B cell (primary cell): ENCODE data around the gene RGS7BP. TPM values are rescaled to one million over a fixed set of nuclear protein-coding genes. Genes with fewer than 3 reads are reported as not detected.

Experiments
- ATAC-seq: fragments of 200-7000 bp; cut with Tn5 transposase; one replicate; pipeline ENCODE4 v1.10.0; 2021; ENCODE audit warnings: low read depth, mild to moderate bottlenecking, moderate number of reproducible peaks, moderate library complexity
- CTCF ChIA-PET: fragments of 350-600 bp; sonication (Branson Sonifier 250); formaldehyde crosslinking; loops from one replicate; lab custom pipeline; 2021; ENCODE audit warnings: antibody characterized with exemption, inconsistent platforms; lab: Charles Lee
- POLR2A ChIA-PET: fragments of 350-600 bp; sonication (Branson Sonifier 250); formaldehyde crosslinking; loops from one replicate; lab custom pipeline; 2021; ENCODE audit warnings: antibody characterized with exemption; lab: Charles Lee
- DNase-seq: peaks from one replicate; pipeline ENCODE4 v3.0.0; 2013
- H2AFZ ChIP-seq: 2 replicates; pipeline ENCODE4 v1.6.1; 2012; ENCODE audit warnings: mild to moderate bottlenecking, low read depth, low read length; ENCODE audit not compliant: insufficient read depth, poor library complexity, severe bottlenecking
- H3K27ac ChIP-seq, 2 donors: 1 replicate in 1 of 2; 2 replicates in 1 of 2; pipeline ENCODE4 v1.5.1; 2012 to 2013; ENCODE audit warnings: low read length in 2 of 2, mild to moderate bottlenecking in 2 of 2, moderate library complexity in 1 of 2
- H3K27me3 ChIP-seq, 4 experiments: fragments of 200-600 bp in 1 of 4; sonication (generic) in 1 of 4; replicated peaks in 1 of 4; 1 replicate in 2 of 4; 2 replicates in 2 of 4; pipeline versions ENCODE4 v1.6.1 to v1.7.0; 2013 to 2016; ENCODE audit warnings: low read length in 3 of 4, mild to moderate bottlenecking in 2 of 4, mixed read lengths in 1 of 4, moderate library complexity in 1 of 4; ENCODE audit not compliant: insufficient read depth in 4 of 4, control insufficient read depth in 3 of 4; ENCODE audit errors: control extremely low read depth in 1 of 4
- H3K36me3 ChIP-seq, 2 experiments: replicated peaks in 1 of 2; 1 replicate in 1 of 2; 2 replicates in 1 of 2; pipeline versions ENCODE4 v1.6.1 to v1.7.1; 2013; ENCODE audit warnings: low read length in 1 of 2; ENCODE audit not compliant: insufficient read depth in 2 of 2, control insufficient read depth in 1 of 2; ENCODE audit errors: control extremely low read depth in 1 of 2, extremely low read depth in 1 of 2
- H3K4me1 ChIP-seq, 2 donors: fragments of 200-600 bp in 1 of 2; sonication (generic) in 1 of 2; 1 replicate in 1 of 2; 2 replicates in 1 of 2; pipeline versions ENCODE4 v1.5.1 to v1.6.1; 2013 to 2017; ENCODE audit warnings: low read length in 2 of 2; ENCODE audit not compliant: control insufficient read depth in 2 of 2, insufficient read depth in 2 of 2
- H3K4me2 ChIP-seq: replicated peaks from 2 replicates; pipeline ENCODE3; 2012; ENCODE audit warnings: mild to moderate bottlenecking, low read depth, low read length; ENCODE audit not compliant: poor library complexity, severe bottlenecking
- H3K4me3 ChIP-seq, 5 experiments: fragments of 200-600 bp in 1 of 5; sonication (generic) in 1 of 5; 1 replicate in 3 of 5; 2 replicates in 2 of 5; pipeline versions ENCODE4 v1.5.1 to v1.7.0; 2011 to 2016; ENCODE audit warnings: low read length in 4 of 5, mild to moderate bottlenecking in 4 of 5, low read depth in 2 of 5, control low read depth in 1 of 5, moderate library complexity in 1 of 5; ENCODE audit not compliant: insufficient read depth in 1 of 5; ENCODE audit errors: control extremely low read depth in 1 of 5, extremely low read depth in 1 of 5
- H3K79me2 ChIP-seq: fragments of 200-600 bp; sonication (generic); one replicate; pipeline ENCODE4 v1.6.0; 2016; ENCODE audit warnings: low read length; ENCODE audit not compliant: control insufficient read depth, insufficient read depth
- H3K9ac ChIP-seq: fragments of 200-600 bp; sonication (generic); 2 replicates; pipeline ENCODE4 v1.6.1; 2017; ENCODE audit warnings: mild to moderate bottlenecking, low read length, moderate library complexity
- H3K9me3 ChIP-seq, 3 donors: one replicate each; pipeline versions ENCODE4 v1.6.1 to v1.7.1; 2013; ENCODE audit warnings: low read length in 2 of 3; ENCODE audit not compliant: control insufficient read depth in 2 of 3, insufficient read depth in 1 of 3; ENCODE audit errors: control extremely low read depth in 1 of 3
- H4K20me1 ChIP-seq: 2 replicates; pipeline ENCODE4 v1.6.0; 2012; ENCODE audit warnings: mild to moderate bottlenecking, low read length; ENCODE audit not compliant: insufficient read depth, control insufficient read depth, poor library complexity, severe bottlenecking
- H3K27ac Mint-ChIP-seq: one replicate; pipeline ENCODE4 v1.8.0; 2021; ENCODE audit warnings: mixed read lengths
- H3K27me3 Mint-ChIP-seq: one replicate; pipeline ENCODE4 v1.8.0; 2021; ENCODE audit warnings: mixed read lengths
- H3K4me1 Mint-ChIP-seq: one replicate; pipeline ENCODE4 v1.8.0; 2021; ENCODE audit warnings: mixed read lengths
- H3K4me3 Mint-ChIP-seq: one replicate; pipeline ENCODE4 v1.8.0; 2021; ENCODE audit warnings: mixed read lengths
- H3K9me3 Mint-ChIP-seq: one replicate; pipeline ENCODE4 v1.8.0; 2022; ENCODE audit warnings: mixed read lengths; ENCODE audit not compliant: insufficient read depth
- CTCF ChIP-seq: fragments of 200-600 bp; IDR thresholded peaks from one replicate; pipeline ENCODE4 v1.8.0; 2022; ENCODE audit warnings: antibody characterized with exemption, mild to moderate bottlenecking
- EZH2 ChIP-seq: IDR thresholded peaks from 2 replicates; pipeline ENCODE4 v1.6.1; 2012; ENCODE audit warnings: borderline replicate concordance, low read depth, mild to moderate bottlenecking, moderate library complexity, low read length; ENCODE audit not compliant: insufficient read depth, poor library complexity, severe bottlenecking
- WGBS: methylation state at CpG from one replicate; pipeline ENCODE4 v1.1.5; 2013; ENCODE audit warnings: missing lambda C conversion rate; ENCODE audit not compliant: insufficient coverage; 5-methylcytosine and 5-hydroxymethylcytosine counted together
- intact Hi-C: fragments of 100-400 bp; cut with micrococcal nuclease; formaldehyde crosslinking; loops from one replicate; pipeline ENCODE4 v1.10.0; 2022
- polyA plus RNA-seq: library from polyadenylated mRNA; depleted of rRNA; stranded (reverse); fragments of >200 nt; gene quantifications from 2 replicates; pipeline ENCODE4 v1.2.3, GENCODE V29; 2012
- total RNA-seq, 2 donors: library from RNA; stranded (reverse); fragments of 120-200 nt in 1 of 2; gene quantifications; 1 replicate in 1 of 2; 2 replicates in 1 of 2; pipeline versions ENCODE4 v1.2.3 to v1.2.4, GENCODE V29; 2013 to 2022

RGS7BP gene
- total and polyA plus RNA-seq, 2 donors (not counting 1 experiment from before 2014, with no cell fraction given), result not detected

GRCh38 chr5:64629841-64630240 lies 124.0 kb downstream of the RGS7BP start:
- CTCF ChIA-PET, result interaction anchor here (1.1 to 1.7 kb wide), 3 partner anchors 11 to 854 kb away, joined by 3 to 4 read pairs (median 3); no protein-coding TSS in a partner anchor
- no peak overlapping the region for H3K4me3 Mint-ChIP-seq
- intact Hi-C loops, result no loop called here

GRCh38 chr5:64632251-64632650 lies 126.4 kb downstream of the RGS7BP start:
- H3K27ac Mint-ChIP-seq, result no peak overlapping the region
- H3K27me3 Mint-ChIP-seq, result peaks cover 14% of the 10 kb centered on the region
- no peaks in the 10 kb centered on the region for H3K9me3 Mint-ChIP-seq
- no peaks in the 10 kb centered on the region for H3K9me3 ChIP-seq
- no peak overlapping the region for H3K4me2 ChIP-seq
- no peaks in the 10 kb centered on the region for H3K4me1 ChIP-seq
- H2AFZ ChIP-seq, result no peak overlapping the region
- H4K20me1 ChIP-seq, result no peaks in the 10 kb centered on the region
- H3K4me1 Mint-ChIP-seq, result no peaks in the 10 kb centered on the region
- ChIA-PET CTCF (interaction anchor here (0.7 to 1.7 kb wide), 4 partner anchors 12 to 851 kb away, joined by 3 to 5 read pairs (median 4); partner anchors contain the start of gene SREK1IP1), POLR2A (no interaction called here)
- H3K4me3 Mint-ChIP-seq, result no peak overlapping the region
- ATAC-seq (no peak), DNase-seq (no peak)
- H3K27me3 ChIP-seq, result peaks cover 0 to 11% (median 3%) of the 10 kb centered on the region in 4 experiments
- no peaks in the 10 kb centered on the region for H3K36me3 ChIP-seq
- TF ChIP-seq EZH2 (no peak), CTCF (no peak)
- no peak overlapping the region for H3K9ac ChIP-seq
- H3K4me3 ChIP-seq, result no peak overlapping the region
- H3K27ac ChIP-seq, result no peak overlapping the region
- H3K79me2 ChIP-seq, result no peaks in the 10 kb centered on the region
- intact Hi-C loops, result no loop called here
- no CpG with 5 or more reads among the region's 3 CpGs for WGBS

More at GRCh38 chr5:64629841-64630240, 124.0 kb downstream of the RGS7BP start:
- no peaks in the 10 kb centered on the region for H3K4me1 ChIP-seq
- peaks cover 4% of the 10 kb centered on the region for H3K27me3 Mint-ChIP-seq
- WGBS, result 100% methylated on average over 2 of the region's 2 CpGs
- H3K79me2 ChIP-seq, result no peaks in the 10 kb centered on the region
- H3K27ac Mint-ChIP-seq, result no peak overlapping the region
- TF ChIP-seq CTCF (no peak), EZH2 (no peak)
- no peaks in the 10 kb centered on the region for H3K36me3 ChIP-seq
- POLR2A ChIA-PET, result no interaction called here
- no peaks in the 10 kb centered on the region for H3K9me3 Mint-ChIP-seq
- no peak for DNase-seq
- H3K4me2 ChIP-seq, result no peak overlapping the region
- no peak overlapping the region for H3K9ac ChIP-seq
- peaks cover 0 to 4% (median 0%) of the 10 kb centered on the region in 4 experiments for H3K27me3 ChIP-seq
- H3K27ac ChIP-seq, result no peak overlapping the region
- no peak overlapping the region for H2AFZ ChIP-seq
- no peaks in the 10 kb centered on the region for H4K20me1 ChIP-seq
- H3K4me1 Mint-ChIP-seq, result no peaks in the 10 kb centered on the region
- H3K9me3 ChIP-seq, result no peaks in the 10 kb centered on the region
- no peak for ATAC-seq
- no peak overlapping the region for H3K4me3 ChIP-seq
